ENCODE data around the gene ALOX12B. TPM values are rescaled to one million over a fixed set of nuclear protein-coding genes. Genes with fewer than 3 reads are reported as not detected.

Gene ALOX12B
- total RNA-seq, 1 donor from 2014 or later = not detected

- intact Hi-C loops (cut with micrococcal nuclease) = no loop called here
Observed at GRCh38 chr17:8068736-8069586, 18.6 kb downstream of the ALOX12B start.

- intact Hi-C loops (cut with micrococcal nuclease) = no loop called here
Observed at GRCh38 chr17:8067806-8068205, 19.7 kb downstream of the ALOX12B start.

GRCh38 chr17:8066841-8067775 lies 20.4 kb downstream of the ALOX12B start:
- intact Hi-C loops (cut with micrococcal nuclease) = no loop called here

- intact Hi-C loops (cut with micrococcal nuclease) = loop anchor here (5.0 kb wide), 1 partner anchor 683 kb away; no protein-coding TSS in a partner anchor
Observed at GRCh38 chr17:8064561-8065019, 22.9 kb downstream of the ALOX12B start.

GRCh38 chr17:8063761-8064534 lies 23.6 kb downstream of the ALOX12B start:
- intact Hi-C loops (cut with micrococcal nuclease) = loop anchor here (5.0 kb wide), 1 partner anchor 683 kb away; no protein-coding TSS in a partner anchor

- intact Hi-C loops (cut with micrococcal nuclease) = loop anchor here (5.0 kb wide), 1 partner anchor 684 kb away; no protein-coding TSS in a partner anchor
Observed at GRCh38 chr17:8062807-8063483, 24.6 kb downstream of the ALOX12B start.

GRCh38 chr17:8062435-8062806 lies 25.1 kb downstream of the ALOX12B start:
- intact Hi-C loops (cut with micrococcal nuclease) = loop anchor here (5.0 kb wide), 1 partner anchor 685 kb away; no protein-coding TSS in a partner anchor

GRCh38 chr17:8061851-8062250 lies 25.7 kb downstream of the ALOX12B start:
- intact Hi-C loops (cut with micrococcal nuclease) = loop anchor here (5.0 kb wide), 1 partner anchor 685 kb away; no protein-coding TSS in a partner anchor

- intact Hi-C loops (cut with micrococcal nuclease) = loop anchor here (1.0 to 5.0 kb wide), 6 partner anchors 13 to 687 kb away; no protein-coding TSS in a partner anchor
Observed at GRCh38 chr17:8060274-8060673, 27.2 kb downstream of the ALOX12B start.

- intact Hi-C loops (cut with micrococcal nuclease) = no loop called here
Observed at GRCh38 chr17:8059131-8059530, 28.4 kb downstream of the ALOX12B start.

- intact Hi-C loops (cut with micrococcal nuclease) = loop anchor here (1.0 to 2.0 kb wide), 8 partner anchors 15 to 314 kb away; partner anchors contain the start of gene NAA38
Observed at GRCh38 chr17:8057691-8058114, 29.8 kb downstream of the ALOX12B start.

GRCh38 chr17:8056976-8057625 lies 30.4 kb downstream of the ALOX12B start:
- intact Hi-C loops (cut with micrococcal nuclease) = loop anchor here (1.0 to 2.0 kb wide), 8 partner anchors 16 to 314 kb away; partner anchors contain the start of gene NAA38

GRCh38 chr17:8056232-8056975 lies 31.1 kb downstream of the ALOX12B start:
- intact Hi-C loops (cut with micrococcal nuclease) = loop anchor here (2.0 kb wide), 3 partner anchors 16 to 200 kb away; partner anchors contain the start of gene NAA38

- intact Hi-C loops (cut with micrococcal nuclease) = loop anchor here (2.0 kb wide), 3 partner anchors 17 to 199 kb away; partner anchors contain the start of gene NAA38
Observed at GRCh38 chr17:8055851-8056231, 31.7 kb downstream of the ALOX12B start.

- intact Hi-C loops (cut with micrococcal nuclease) = no loop called here
Observed at GRCh38 chr17:8053600-8053999, 33.9 kb downstream of the ALOX12B start.

GRCh38 chr17:8052256-8053252 lies 35.0 kb downstream of the ALOX12B start:
- intact Hi-C loops (cut with micrococcal nuclease) = no loop called here

- intact Hi-C loops (cut with micrococcal nuclease) = no loop called here
Observed at GRCh38 chr17:8051831-8052230, 35.7 kb downstream of the ALOX12B start.
